ENCODE measurements around the gene HKDC1. TPM values are rescaled to one million over a fixed set of nuclear protein-coding genes. Genes with fewer than 3 reads are reported as not detected.

The HKDC1 gene
- total RNA-seq, 4 donors from 2014 or later: 0.06 to 1.5 (median 0.17) TPM; not detected in 1

DNA sequence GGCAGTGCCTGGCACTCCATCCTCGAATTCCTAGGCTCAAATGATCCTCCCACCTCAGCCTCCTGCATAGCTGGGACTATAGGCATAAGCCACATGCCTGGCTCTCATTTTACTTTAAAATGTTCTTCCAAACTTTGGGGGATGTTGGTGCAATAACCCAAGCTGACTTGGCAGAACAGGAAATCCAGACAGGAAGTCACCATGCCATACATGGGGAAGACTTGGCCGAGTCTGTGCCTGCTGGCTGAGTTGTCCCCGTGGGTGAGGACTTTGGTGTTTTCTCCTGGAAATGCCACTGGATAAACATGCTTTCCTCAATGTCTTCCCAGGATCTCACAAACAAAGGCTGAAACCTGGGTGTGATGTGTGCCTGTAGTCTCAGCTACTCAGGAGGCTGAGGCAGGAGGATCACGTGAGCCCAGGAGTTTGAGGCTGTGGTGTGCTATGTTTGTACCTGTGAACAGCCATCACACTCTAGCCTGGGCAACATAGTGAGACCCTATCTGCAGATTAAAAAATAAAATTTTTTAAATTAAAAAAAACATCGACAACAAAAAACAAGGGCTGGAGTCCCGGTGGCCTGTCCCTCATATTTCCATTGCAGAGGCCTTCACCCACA lies 19.8 kb downstream of the HKDC1 start:
- peak overlapping the region in 1 of 4 donors; percentile 10 for H3K27ac ChIP-seq (replicated peaks in 1 of 4)
- intact Hi-C loops (cut with DNase I): loop anchor here (5.0 to 10.0 kb wide), 2 partner anchors 77 to 395 kb away; partner anchors contain the start of gene FAM241B
- H3K27me3 ChIP-seq: no peaks in the 10 kb centered on the region
- H3K4me3 ChIP-seq: no peak overlapping the region
- no peaks in the 10 kb centered on the region for H3K36me3 ChIP-seq
- TF ChIP-seq, protein P1, sequence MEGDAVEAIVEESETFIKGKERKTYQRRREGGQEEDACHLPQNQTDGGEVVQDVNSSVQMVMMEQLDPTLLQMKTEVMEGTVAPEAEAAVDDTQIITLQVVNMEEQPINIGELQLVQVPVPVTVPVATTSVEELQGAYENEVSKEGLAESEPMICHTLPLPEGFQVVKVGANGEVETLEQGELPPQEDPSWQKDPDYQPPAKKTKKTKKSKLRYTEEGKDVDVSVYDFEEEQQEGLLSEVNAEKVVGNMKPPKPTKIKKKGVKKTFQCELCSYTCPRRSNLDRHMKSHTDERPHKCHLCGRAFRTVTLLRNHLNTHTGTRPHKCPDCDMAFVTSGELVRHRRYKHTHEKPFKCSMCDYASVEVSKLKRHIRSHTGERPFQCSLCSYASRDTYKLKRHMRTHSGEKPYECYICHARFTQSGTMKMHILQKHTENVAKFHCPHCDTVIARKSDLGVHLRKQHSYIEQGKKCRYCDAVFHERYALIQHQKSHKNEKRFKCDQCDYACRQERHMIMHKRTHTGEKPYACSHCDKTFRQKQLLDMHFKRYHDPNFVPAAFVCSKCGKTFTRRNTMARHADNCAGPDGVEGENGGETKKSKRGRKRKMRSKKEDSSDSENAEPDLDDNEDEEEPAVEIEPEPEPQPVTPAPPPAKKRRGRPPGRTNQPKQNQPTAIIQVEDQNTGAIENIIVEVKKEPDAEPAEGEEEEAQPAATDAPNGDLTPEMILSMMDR (IDR thresholded peaks at IDR 0.05): no peak
- TF ChIP-seq EP300 (IDR thresholded peaks at IDR 0.05) (no peak), POLR2A (IDR thresholded peaks at IDR 0.05; ENCODE audit: low read depth) (no peak), POLR2AphosphoS5 (IDR thresholded peaks at IDR 0.05) (no peak)
- DNase-seq (ENCODE audit: extremely low spot score): no peak
- H3K9me3 ChIP-seq: no peaks in the 10 kb centered on the region
- WGBS: 67% methylated on average over 6 of the region's 6 CpGs
- H3K4me1 ChIP-seq: peaks cover 4 to 21% (median 11%) of the 10 kb centered on the region in 4 donors

DNA sequence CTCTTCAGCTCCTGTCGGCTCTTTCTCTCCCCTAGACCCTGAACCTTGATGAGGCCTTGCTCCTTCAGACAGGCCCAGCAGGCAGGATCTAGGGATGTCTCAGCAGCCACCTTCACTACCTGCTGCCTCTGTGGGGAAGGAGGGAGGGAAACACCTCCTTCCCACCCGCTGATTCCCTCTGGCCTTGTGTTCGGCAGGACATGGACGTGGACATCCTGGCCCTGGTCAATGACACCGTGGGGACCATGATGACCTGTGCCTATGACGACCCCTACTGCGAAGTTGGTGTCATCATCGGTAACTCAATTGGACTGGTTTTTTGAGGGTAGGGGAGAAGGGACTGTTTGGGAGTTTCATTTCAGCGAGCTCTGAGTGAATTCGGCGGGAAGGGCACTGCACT lies 20.3 kb downstream of the HKDC1 start:
- H3K27ac ChIP-seq (replicated peaks in 1 of 4): no peak overlapping the region
- no peaks in the 10 kb centered on the region for H3K9me3 ChIP-seq
- TF ChIP-seq EP300 (IDR thresholded peaks at IDR 0.05) (no peak), POLR2A (IDR thresholded peaks at IDR 0.05; ENCODE audit: low read depth) (no peak), POLR2AphosphoS5 (IDR thresholded peaks at IDR 0.05) (no peak)
- TF ChIP-seq, protein P1 (IDR thresholded peaks at IDR 0.05): no peak
- 86% methylated on average over 8 of the region's 11 CpGs for WGBS
- no peaks in the 10 kb centered on the region for H3K27me3 ChIP-seq
- DNase-seq (ENCODE audit: extremely low spot score): no peak
- intact Hi-C loops (cut with DNase I): no loop called here
- H3K4me1 ChIP-seq: peaks cover 4 to 21% (median 11%) of the 10 kb centered on the region in 4 donors
- no peaks in the 10 kb centered on the region for H3K36me3 ChIP-seq
- H3K4me3 ChIP-seq: no peak overlapping the region

DNA sequence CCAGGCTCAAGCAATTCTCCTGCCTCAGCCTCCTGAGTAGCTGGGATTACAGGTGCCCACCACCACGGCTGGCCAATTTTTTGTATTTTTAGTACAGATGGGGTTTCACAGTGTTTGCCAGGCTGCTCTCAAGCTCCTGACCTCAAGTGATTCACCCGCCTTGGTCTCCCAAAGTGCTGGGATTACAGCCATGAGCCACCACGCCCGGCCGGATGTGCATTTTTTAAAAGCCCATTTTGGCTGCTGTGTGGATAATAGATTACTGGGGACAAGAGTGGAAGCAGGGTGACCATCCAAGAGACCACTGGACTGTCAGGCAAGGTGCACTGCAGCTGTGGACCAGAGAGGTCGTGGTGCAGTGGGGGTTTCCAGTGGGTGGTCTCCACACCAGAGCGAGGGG lies 21.4 kb downstream of the HKDC1 start:
- intact Hi-C loops (cut with DNase I): no loop called here
- no peak for DNase-seq (ENCODE audit: extremely low spot score)
- Histone ChIP-seq H3K4me1 (peaks cover 4 to 21% (median 11%) of the 10 kb centered on the region in 4 donors), H3K9me3 (no peaks in the 10 kb centered on the region), H3K4me3 (no peak overlapping the region), H3K27me3 (no peaks in the 10 kb centered on the region), H3K27ac (replicated peaks in 1 of 4) (no peak overlapping the region), H3K36me3 (no peaks in the 10 kb centered on the region)
- TF ChIP-seq, protein P1 (IDR thresholded peaks at IDR 0.05): no peak
- TF ChIP-seq POLR2A (IDR thresholded peaks at IDR 0.05; ENCODE audit: low read depth) (no peak), EP300 (IDR thresholded peaks at IDR 0.05) (no peak), POLR2AphosphoS5 (IDR thresholded peaks at IDR 0.05) (no peak)
- 74% methylated on average over 7 of the region's 7 CpGs for WGBS

DNA sequence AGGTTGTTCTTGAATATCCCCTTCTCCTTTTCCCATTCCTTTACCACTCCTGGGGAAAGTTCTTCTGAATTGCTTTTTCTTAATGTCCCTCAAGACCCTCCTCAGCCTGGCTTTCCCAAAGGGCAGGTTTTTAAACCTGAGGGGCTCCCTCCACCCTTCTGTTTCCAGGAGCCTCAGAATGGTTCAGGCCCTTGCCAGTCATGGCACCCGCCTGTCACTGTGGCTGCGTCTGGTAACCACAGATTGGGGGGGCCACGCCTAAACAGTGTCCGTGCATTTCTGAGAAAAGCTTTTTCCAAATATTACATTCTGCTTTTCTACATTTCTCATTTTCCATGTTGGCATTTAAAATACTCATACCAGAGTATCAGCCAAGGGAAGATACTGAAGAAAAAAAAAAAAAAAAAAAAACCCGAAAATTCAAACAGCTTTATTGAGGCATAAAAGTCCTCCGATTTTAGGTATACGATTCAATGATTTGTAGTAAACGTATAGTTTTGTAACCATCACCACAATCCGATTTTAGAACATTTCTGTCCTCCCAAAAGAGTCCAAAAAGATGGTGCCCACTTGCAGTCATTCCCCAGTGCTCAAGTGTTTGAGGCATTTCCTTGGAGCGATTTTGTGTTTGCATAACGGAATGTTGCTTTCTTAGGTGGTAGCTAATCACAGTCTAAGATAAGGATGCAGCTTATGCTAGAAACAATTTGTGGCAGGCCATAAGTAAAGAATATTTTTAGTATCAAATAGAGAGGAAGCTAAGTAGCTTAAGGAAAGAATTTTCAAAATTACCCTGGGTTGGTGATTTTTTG lies 22.1 kb downstream of the HKDC1 start:
- no peaks in the 10 kb centered on the region for H3K27me3 ChIP-seq
- H3K9me3 ChIP-seq: no peaks in the 10 kb centered on the region
- intact Hi-C loops (cut with DNase I): no loop called here
- DNase-seq (ENCODE audit: extremely low spot score): no peak
- no peaks in the 10 kb centered on the region for H3K36me3 ChIP-seq
- TF ChIP-seq POLR2AphosphoS5 (IDR thresholded peaks at IDR 0.05) (no peak), EP300 (IDR thresholded peaks at IDR 0.05) (no peak), POLR2A (IDR thresholded peaks at IDR 0.05; ENCODE audit: low read depth) (no peak)
- TF ChIP-seq, protein P1 (IDR thresholded peaks at IDR 0.05): no peak
- H3K4me1 ChIP-seq: peaks cover 4 to 21% (median 11%) of the 10 kb centered on the region in 4 donors
- H3K27ac ChIP-seq (replicated peaks in 1 of 4): no peak overlapping the region
- H3K4me3 ChIP-seq: no peak overlapping the region
- WGBS: 87% methylated on average over 11 of the region's 11 CpGs

Data from esophagus muscularis mucosa (tissue), 4 donors.